Progenitor cell of endocrine pancreas (in vitro differentiated cells): ENCODE results near the gene DPP7. TPM values are rescaled to one million over a fixed set of nuclear protein-coding genes. Genes with fewer than 3 reads are reported as not detected.
A peak's percentile ranks its signal among the peaks of the same experiment; 100 is the strongest.
"Not testable (repeated sequence)": the region's sequence is repeated elsewhere in the genome, so short reads cannot be mapped to it uniquely, and the experiment has no call there.

Experiments
- DNase-seq: peaks from one replicate; pipeline ENCODE4 v3.0.0; 2021; ENCODE audit warnings: low spot score; ENCODE audit not compliant: unreplicated experiment
- H3K27ac Mint-ChIP-seq: 2 replicates; pipeline ENCODE4 v1.8.0; 2021; ENCODE audit warnings: mild to moderate bottlenecking, moderate library complexity, mixed read lengths
- H3K27me3 Mint-ChIP-seq: 2 replicates; pipeline ENCODE4 v1.8.0; 2021; ENCODE audit warnings: mixed read lengths
- H3K36me3 Mint-ChIP-seq: 2 replicates; pipeline ENCODE4 v1.8.0; 2022; ENCODE audit warnings: mixed read lengths; ENCODE audit not compliant: insufficient read depth
- H3K4me1 Mint-ChIP-seq: 2 replicates; pipeline ENCODE4 v1.8.0; 2021; ENCODE audit warnings: low read depth, mixed read lengths
- H3K4me3 Mint-ChIP-seq: 2 replicates; pipeline ENCODE4 v1.8.0; 2021; ENCODE audit warnings: low read depth, mild to moderate bottlenecking, moderate library complexity, mixed read lengths
- H3K9me3 Mint-ChIP-seq: 2 replicates; pipeline ENCODE4 v1.8.0; 2021; ENCODE audit warnings: low read depth, mixed read lengths
- total RNA-seq: library from RNA; stranded (reverse); gene quantifications from 2 replicates; pipeline ENCODE4 v1.2.1, GENCODE V29; 2021
- TF ChIP-seq, protein P1 (sequence below): fragments of 200-600 bp; sonication (generic); IDR thresholded peaks from one replicate; pipeline ENCODE4 v1.5.0; 2021; ENCODE audit warnings: antibody characterized with exemption, mild to moderate bottlenecking; ENCODE audit not compliant: unreplicated experiment

The DPP7 gene
- total RNA-seq, 1 donor from 2014 or later: 39.2 TPM

- Mint-ChIP-seq H3K9me3 (no peaks in the 10 kb centered on the region), H3K36me3 (peaks cover 1% of the 10 kb centered on the region), H3K4me1 (peaks cover 3% of the 10 kb centered on the region), H3K4me3 (no peak overlapping the region), H3K27ac (no peak overlapping the region), H3K27me3 (peaks cover 7% of the 10 kb centered on the region)
- DNase-seq: peak; percentile 65
- TF ChIP-seq, protein P1, sequence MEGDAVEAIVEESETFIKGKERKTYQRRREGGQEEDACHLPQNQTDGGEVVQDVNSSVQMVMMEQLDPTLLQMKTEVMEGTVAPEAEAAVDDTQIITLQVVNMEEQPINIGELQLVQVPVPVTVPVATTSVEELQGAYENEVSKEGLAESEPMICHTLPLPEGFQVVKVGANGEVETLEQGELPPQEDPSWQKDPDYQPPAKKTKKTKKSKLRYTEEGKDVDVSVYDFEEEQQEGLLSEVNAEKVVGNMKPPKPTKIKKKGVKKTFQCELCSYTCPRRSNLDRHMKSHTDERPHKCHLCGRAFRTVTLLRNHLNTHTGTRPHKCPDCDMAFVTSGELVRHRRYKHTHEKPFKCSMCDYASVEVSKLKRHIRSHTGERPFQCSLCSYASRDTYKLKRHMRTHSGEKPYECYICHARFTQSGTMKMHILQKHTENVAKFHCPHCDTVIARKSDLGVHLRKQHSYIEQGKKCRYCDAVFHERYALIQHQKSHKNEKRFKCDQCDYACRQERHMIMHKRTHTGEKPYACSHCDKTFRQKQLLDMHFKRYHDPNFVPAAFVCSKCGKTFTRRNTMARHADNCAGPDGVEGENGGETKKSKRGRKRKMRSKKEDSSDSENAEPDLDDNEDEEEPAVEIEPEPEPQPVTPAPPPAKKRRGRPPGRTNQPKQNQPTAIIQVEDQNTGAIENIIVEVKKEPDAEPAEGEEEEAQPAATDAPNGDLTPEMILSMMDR: peak; percentile 84
Observed at GRCh38 chr9:137064027-137064879, 50.3 kb downstream of the DPP7 start.

GRCh38 chr9:137063311-137064026 lies 51.1 kb downstream of the DPP7 start:
- Mint-ChIP-seq H3K27ac (no peak overlapping the region), H3K4me1 (peaks cover 3% of the 10 kb centered on the region), H3K36me3 (peaks cover 1% of the 10 kb centered on the region), H3K4me3 (no peak overlapping the region), H3K27me3 (peaks cover 12% of the 10 kb centered on the region), H3K9me3 (no peaks in the 10 kb centered on the region)
- TF ChIP-seq, protein P1: no peak
- DNase-seq: no peak

- H3K9me3 Mint-ChIP-seq, H3K36me3 Mint-ChIP-seq, DNase-seq, H3K27ac Mint-ChIP-seq, H3K4me1 Mint-ChIP-seq, H3K4me3 Mint-ChIP-seq: not testable (repeated sequence)
- peaks cover 18% of the 10 kb centered on the region for H3K27me3 Mint-ChIP-seq
Observed at GRCh38 chr9:137062798-137063197, 51.7 kb downstream of the DPP7 start.

DNA sequence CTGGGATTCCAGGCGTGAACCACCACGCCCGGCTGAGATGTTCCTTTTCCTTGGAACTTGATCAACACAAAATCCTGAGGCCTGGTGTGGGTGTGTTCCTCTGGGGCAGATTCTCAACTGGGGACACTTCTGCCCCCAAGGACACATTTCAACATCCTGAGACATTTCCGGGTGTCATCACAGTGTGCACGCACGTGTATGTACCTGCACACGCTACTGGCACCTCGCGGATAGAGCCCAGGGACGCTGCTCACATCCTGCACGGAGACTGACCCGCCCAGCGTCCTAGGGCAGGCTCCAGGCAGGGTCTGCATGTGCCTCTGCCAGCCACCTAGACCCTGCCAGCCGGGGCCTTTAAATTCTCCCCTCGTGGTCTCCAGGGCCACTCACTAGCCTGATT lies 52.1 kb downstream of the DPP7 start:
- Mint-ChIP-seq H3K27me3 (peaks cover 21% of the 10 kb centered on the region), H3K9me3 (no peaks in the 10 kb centered on the region), H3K27ac (no peak overlapping the region), H3K4me1 (no peaks in the 10 kb centered on the region), H3K4me3 (no peak overlapping the region), H3K36me3 (peaks cover 1% of the 10 kb centered on the region)
- TF ChIP-seq, protein P1: no peak
- DNase-seq: no peak

Other genes starting within 250 kb of the DPP7 start
- 297 and 310 TPM in 2 replicates for gene EDF1, start 248.4 kb downstream of the DPP7 start, total RNA-seq
- 23.4 and 23.8 TPM in 2 replicates for gene TRAF2, start 228.2 kb downstream of the DPP7 start, total RNA-seq
- gene FBXW5, start 170.0 kb downstream of the DPP7 start, total RNA-seq: 77.3 and 77.7 TPM in 2 replicates
- 1.1 and 2.8 TPM in 2 replicates for gene C8G, start 169.5 kb downstream of the DPP7 start, total RNA-seq
- 14.7 and 16.2 TPM in 2 replicates for gene LCN12, start 162.5 kb downstream of the DPP7 start, total RNA-seq
- not detected in 2 replicates for gene PTGDS, start 137.2 kb downstream of the DPP7 start, total RNA-seq
- gene LCNL1, start 131.7 kb downstream of the DPP7 start, total RNA-seq: not detected in 2 replicates
- gene PAXX, start 122.3 kb downstream of the DPP7 start, total RNA-seq: 54.9 and 57.1 TPM in 2 replicates
- 0.64 TPM in 1 of 2 replicates, not detected in the other for gene CLIC3, start 118.2 kb downstream of the DPP7 start, total RNA-seq
- 26.4 and 30.1 TPM in 2 replicates for gene ABCA2, start 86.5 kb downstream of the DPP7 start, total RNA-seq
- gene FUT7, start 82.6 kb downstream of the DPP7 start, total RNA-seq: not detected in 2 replicates
- gene NPDC1, start 68.6 kb downstream of the DPP7 start, total RNA-seq: 62.0 and 73.2 TPM in 2 replicates
- gene ENTPD2, start 60.7 kb downstream of the DPP7 start, total RNA-seq: 0.19 and 0.51 TPM in 2 replicates
- 15.1 and 15.3 TPM in 2 replicates for gene SAPCD2, start 44.2 kb downstream of the DPP7 start, total RNA-seq
- 0.57 and 1.5 TPM in 2 replicates for gene UAP1L1, start 37.2 kb downstream of the DPP7 start, total RNA-seq
- gene MAN1B1, start 27.7 kb downstream of the DPP7 start, total RNA-seq: 56.1 and 57.7 TPM in 2 replicates
- gene GRIN1, start 24.4 kb upstream of the DPP7 start, total RNA-seq: 0.07 and 0.77 TPM in 2 replicates
- 0.89 and 1.00 TPM in 2 replicates for gene LRRC26, start 55.3 kb upstream of the DPP7 start, total RNA-seq
- gene TMEM210, start 57.3 kb upstream of the DPP7 start, total RNA-seq: not detected in 2 replicates
- gene ANAPC2, start 73.8 kb upstream of the DPP7 start, total RNA-seq: 73.2 and 74.3 TPM in 2 replicates
- gene SSNA1, start 73.9 kb upstream of the DPP7 start, total RNA-seq: 52.5 and 59.1 TPM in 2 replicates
- 18.8 and 20.7 TPM in 2 replicates for gene TPRN, start 86.0 kb upstream of the DPP7 start, total RNA-seq
- 35.2 and 36.2 TPM in 2 replicates for gene TMEM203, start 90.9 kb upstream of the DPP7 start, total RNA-seq
- 35.1 and 37.4 TPM in 2 replicates for gene NDOR1, start 91.0 kb upstream of the DPP7 start, total RNA-seq
- gene RNF208, start 107.5 kb upstream of the DPP7 start, total RNA-seq: 24.0 and 25.7 TPM in 2 replicates
- 1.2 and 2.7 TPM in 2 replicates for gene CYSRT1, start 110.4 kb upstream of the DPP7 start, total RNA-seq
- gene RNF224, start 112.8 kb upstream of the DPP7 start, total RNA-seq: 0.27 and 0.53 TPM in 2 replicates
- gene SLC34A3, start 116.2 kb upstream of the DPP7 start, total RNA-seq: 0.26 and 0.27 TPM in 2 replicates
- 233 and 245 TPM in 2 replicates for gene TUBB4B, start 126.6 kb upstream of the DPP7 start, total RNA-seq
- gene STPG3, start 136.6 kb upstream of the DPP7 start, total RNA-seq: not detected in 2 replicates
- gene NELFB, start 140.6 kb upstream of the DPP7 start, total RNA-seq: 62.3 and 63.3 TPM in 2 replicates
- 8.0 and 8.5 TPM in 2 replicates for gene TOR4A, start 163.0 kb upstream of the DPP7 start, total RNA-seq
- 24.0 and 27.1 TPM in 2 replicates for gene NRARP, start 187.5 kb upstream of the DPP7 start, total RNA-seq